Upper lobe of right lung (tissue), 1 donor: ENCODE measurements around the gene ARL17B. TPM values are rescaled to one million over a fixed set of nuclear protein-coding genes. Genes with fewer than 3 reads are reported as not detected.
"Not testable (repeated sequence)": the region's sequence is repeated elsewhere in the genome, so short reads cannot be mapped to it uniquely, and the experiment has no call there.

Experiments used
- ATAC-seq: fragments of 200-7000 bp; cut with Tn5 transposase; one replicate; pipeline ENCODE4 v1.9.1; 2020; ENCODE audit warnings: mild to moderate bottlenecking, moderate library complexity
- DNase-seq: peaks from one replicate; pipeline ENCODE4 v3.0.0-alpha.2; 2020
- H3K27ac ChIP-seq: fragments of 200-600 bp; one replicate; pipeline ENCODE4 v1.8.0; 2022
- H3K27me3 ChIP-seq: fragments of 200-600 bp; one replicate; pipeline ENCODE4 v1.8.0; 2022; ENCODE audit warnings: mild to moderate bottlenecking
- H3K36me3 ChIP-seq: fragments of 200-600 bp; one replicate; pipeline ENCODE4 v1.8.0; 2022
- H3K4me1 ChIP-seq: fragments of 200-600 bp; one replicate; pipeline ENCODE4 v1.8.0; 2022
- H3K4me3 ChIP-seq: fragments of 200-600 bp; one replicate; pipeline ENCODE4 v1.8.0; 2022; ENCODE audit warnings: mild to moderate bottlenecking
- H3K9me3 ChIP-seq: fragments of 200-600 bp; one replicate; pipeline ENCODE4 v1.8.0; 2022
- intact Hi-C: fragments of 100-400 bp; cut with DNase I; formaldehyde crosslinking; loops from one replicate; pipeline ENCODE4 v1.11.0; 2022
- long read RNA-seq: library from polyadenylated mRNA; unstranded; transcript quantifications from one replicate; pipeline ENCODE4 v2.0.0, GENCODE V29; 2021
- total RNA-seq: library from RNA; stranded (reverse); fragmentation: NEBNext Ultra II Directional; extraction: Animal tissue kit (Norgen Biotek cat#: 25700); gene quantifications from one replicate; pipeline ENCODE4 v1.2.1, GENCODE V29; 2021
- donor health status: DM: no; HTN: yes; CAD: no; lungs with severe emphysema.

The ARL17B gene
- total RNA-seq: 31.0 TPM
- long read RNA-seq, transcript ARL17B-202 (4 exons, 743 nt): major isoform, 5 of 27 reads
- long read RNA-seq, partial matches to known transcripts: 1 of 27 reads
- long read RNA-seq, other reads (novel, unspliced or antisense): 19 of 27 reads

DNA sequence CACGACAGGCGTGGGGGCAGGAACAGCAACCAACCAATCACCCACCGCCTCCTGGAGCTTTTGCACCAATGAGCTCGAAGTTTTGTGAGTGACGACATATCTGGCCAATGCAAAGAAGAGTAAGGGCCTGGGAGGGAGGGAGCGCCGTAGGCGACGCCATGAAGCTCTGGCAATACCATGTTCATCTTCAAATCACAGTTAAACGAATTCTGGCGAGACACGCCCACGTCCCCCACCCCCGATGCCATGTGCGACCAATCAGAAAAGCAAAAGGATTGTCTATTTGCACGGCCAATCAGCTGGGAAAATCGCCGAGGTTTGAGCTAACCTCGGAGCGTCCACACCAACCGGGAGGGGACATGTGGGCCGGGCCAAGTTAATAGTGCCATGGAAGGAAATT, at the start of gene ARL17B:
Gene ARL17B (minus strand): TSS at position 12 of the 400 bp plus-strand sequence. CDS start 3,369 bp downstream, outside the sequence.
- H3K27ac ChIP-seq: not testable (repeated sequence)

DNA sequence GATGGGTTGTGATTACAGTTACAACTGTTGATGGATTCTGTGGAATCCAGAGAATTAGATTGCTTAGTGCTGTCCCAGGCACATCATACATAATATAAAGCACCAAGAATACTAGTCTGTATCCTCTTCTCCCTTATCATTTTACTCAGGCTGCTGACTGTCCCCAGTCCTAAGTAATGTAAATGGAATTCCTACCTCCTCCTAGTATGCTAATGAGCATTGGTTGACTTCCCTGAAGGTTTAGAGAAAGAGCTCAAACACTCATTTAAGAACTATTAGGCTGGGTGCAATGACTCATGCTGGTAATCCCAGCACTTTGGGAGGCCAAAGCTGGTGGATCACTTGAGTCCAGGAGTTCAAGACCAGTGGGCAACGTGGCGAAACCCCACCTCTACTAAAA, 48.3 kb upstream of the ARL17B start:
- H3K27me3 ChIP-seq, DNase-seq, H3K36me3 ChIP-seq, ATAC-seq, intact Hi-C loops, H3K4me1 ChIP-seq, H3K27ac ChIP-seq, H3K4me3 ChIP-seq, H3K9me3 ChIP-seq: not testable (repeated sequence)

More for the DNA sequence above, at the start of gene ARL17B:
- peak; percentile 93 for DNase-seq
- ATAC-seq: peak; percentile 98
- intact Hi-C loops, H3K27me3 ChIP-seq, H3K36me3 ChIP-seq, H3K9me3 ChIP-seq, H3K4me1 ChIP-seq: not testable (repeated sequence)
- H3K4me3 ChIP-seq: peak within 1 kb of the TSS; percentile 40

DNA sequence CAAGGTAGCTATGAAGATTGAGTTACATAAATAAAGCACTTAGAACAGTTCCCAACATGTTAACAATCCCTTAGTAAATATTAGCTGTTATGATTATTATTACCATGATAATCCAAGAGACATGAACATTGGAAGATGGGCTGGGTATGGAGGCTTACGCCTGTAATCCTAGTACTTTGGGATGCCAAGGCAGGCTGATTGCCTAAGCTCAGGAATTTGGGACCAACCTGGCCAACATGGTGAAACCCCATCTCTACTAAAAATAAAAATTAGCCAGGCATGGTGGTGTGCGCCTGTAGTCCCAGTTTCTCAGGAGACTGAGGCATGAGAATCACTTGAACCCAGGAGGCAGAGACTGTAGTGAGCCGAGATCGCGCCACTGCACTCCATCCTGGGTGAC, 45.6 kb upstream of the ARL17B start:
- H3K36me3 ChIP-seq, H3K27ac ChIP-seq, H3K27me3 ChIP-seq, H3K4me3 ChIP-seq, H3K9me3 ChIP-seq, DNase-seq, ATAC-seq, H3K4me1 ChIP-seq, intact Hi-C loops: not testable (repeated sequence)

DNA sequence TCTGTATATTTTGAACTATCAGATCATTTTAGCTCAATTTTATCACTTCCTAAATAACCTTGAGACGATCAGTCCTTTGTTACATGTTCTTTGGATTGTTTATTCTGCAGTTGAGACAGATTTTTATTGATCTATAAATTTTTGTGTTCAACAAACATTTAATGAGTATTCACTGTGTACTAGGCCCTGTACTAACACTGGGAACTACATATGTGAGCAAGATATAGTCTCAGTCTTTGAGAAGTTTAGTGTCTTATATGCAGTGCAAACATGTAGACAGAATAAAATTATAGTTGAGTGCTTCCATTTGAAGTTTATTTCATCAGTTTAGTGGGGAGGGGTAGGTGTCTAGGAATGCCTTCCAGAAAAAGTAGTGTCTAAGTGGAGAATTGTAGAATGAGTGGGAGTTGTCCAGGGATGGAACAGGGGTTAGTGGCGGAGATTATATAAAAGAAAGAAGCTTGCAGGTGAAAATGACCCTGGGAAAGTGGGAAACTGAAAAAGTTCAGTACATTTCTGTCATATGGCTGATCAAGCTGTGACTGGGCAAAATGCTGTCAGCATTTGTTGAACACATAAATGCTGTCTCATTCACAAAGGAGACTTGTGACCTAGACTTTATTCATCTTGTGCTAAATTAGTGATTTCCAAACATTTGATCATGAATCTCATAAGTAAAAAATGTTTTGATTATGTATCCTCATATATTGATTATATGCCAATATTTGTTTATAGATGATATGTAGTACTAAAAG, 39.6 kb upstream of the ARL17B start:
- H3K9me3 ChIP-seq, DNase-seq, H3K27ac ChIP-seq, H3K4me3 ChIP-seq, H3K27me3 ChIP-seq, ATAC-seq, H3K4me1 ChIP-seq, H3K36me3 ChIP-seq, intact Hi-C loops: not testable (repeated sequence)

DNA sequence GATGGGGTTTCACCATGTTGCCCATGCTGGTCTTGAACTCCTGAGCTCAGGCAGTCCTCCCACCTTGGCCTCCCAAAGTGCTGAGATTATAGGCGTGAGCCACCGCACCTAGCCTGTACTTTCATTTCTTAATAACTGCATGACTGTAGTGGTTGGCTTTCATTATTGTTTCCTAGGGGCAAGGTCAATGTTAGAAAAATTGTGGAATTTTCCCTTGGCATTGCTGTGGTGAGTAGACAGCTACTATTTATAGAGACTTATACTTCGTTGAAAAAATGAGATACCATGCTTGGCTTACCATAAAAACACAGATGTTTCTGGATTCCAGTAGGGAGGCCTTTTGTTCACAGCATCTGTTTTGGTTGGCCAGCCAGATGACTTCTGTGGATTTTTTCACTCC, 39.0 kb upstream of the ARL17B start:
- H3K27ac ChIP-seq, H3K4me3 ChIP-seq, H3K36me3 ChIP-seq, intact Hi-C loops, ATAC-seq, H3K27me3 ChIP-seq, H3K4me1 ChIP-seq, H3K9me3 ChIP-seq, DNase-seq: not testable (repeated sequence)

DNA sequence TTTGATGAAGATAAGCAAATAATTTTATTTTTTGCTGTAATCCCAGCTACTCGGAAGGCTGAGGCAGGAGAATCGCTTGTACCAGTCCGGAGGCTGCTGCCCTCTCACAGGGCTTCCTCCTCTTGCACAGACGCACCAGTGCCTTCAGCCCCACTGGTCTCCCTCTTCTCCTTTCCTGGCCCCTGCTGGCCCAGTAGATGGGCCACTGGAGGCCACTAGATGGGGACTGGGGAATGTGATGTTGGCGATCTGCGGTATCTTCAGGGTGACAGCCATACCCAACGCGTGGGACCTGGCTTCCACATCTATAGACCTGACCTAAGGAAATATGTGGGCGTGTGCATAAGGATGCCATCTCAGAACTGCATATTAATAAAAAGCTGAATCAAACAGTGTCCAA, 38.4 kb upstream of the ARL17B start:
- ATAC-seq: peak; percentile 69
- H3K27me3 ChIP-seq, intact Hi-C loops, H3K9me3 ChIP-seq, H3K27ac ChIP-seq, H3K4me1 ChIP-seq, H3K36me3 ChIP-seq, H3K4me3 ChIP-seq: not testable (repeated sequence)
- DNase-seq: peak; percentile 52

DNA sequence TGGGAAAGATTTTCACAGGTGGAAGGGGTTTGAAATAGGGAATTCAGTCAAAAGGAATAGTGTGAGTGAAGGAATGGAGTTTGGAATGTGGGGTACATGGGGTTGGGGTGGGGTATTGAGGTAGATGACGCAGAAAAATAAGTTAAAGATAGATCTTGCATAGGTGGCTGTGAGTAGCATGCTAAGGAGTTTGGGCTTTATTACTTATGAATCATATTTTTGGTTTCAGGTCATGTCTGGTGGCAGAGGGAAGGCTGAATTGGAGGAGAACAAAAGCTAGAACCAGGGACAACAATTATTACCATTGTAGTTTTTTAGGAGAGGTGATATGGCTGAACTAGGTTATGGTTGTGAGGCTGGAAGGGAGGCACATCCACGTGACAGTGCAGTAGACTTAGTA, 34.7 kb upstream of the ARL17B start:
- H3K36me3 ChIP-seq, H3K9me3 ChIP-seq, H3K4me1 ChIP-seq, H3K27me3 ChIP-seq, H3K27ac ChIP-seq, DNase-seq, intact Hi-C loops, H3K4me3 ChIP-seq, ATAC-seq: not testable (repeated sequence)

DNA sequence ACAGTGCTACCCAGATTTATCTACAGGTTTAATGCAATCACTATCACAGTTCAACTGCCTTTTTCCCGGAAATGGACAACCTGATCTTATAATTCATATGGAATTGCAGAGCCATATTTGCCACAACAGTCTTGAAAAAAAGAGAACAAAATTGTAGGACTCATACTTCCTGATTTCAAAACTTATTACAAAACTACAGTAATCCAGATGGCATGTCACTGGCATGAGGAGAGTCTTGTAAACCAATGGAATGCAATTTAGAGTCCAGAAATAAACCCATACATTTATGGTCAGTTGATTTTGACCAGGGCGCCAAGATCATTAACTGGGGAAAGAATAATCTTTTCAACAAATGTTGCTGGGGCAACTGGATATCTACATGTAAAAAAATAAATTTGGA, 32.1 kb upstream of the ARL17B start:
- peak; percentile 64 for ATAC-seq
- H3K4me3 ChIP-seq, H3K36me3 ChIP-seq, intact Hi-C loops, H3K27ac ChIP-seq, H3K4me1 ChIP-seq, DNase-seq, H3K27me3 ChIP-seq, H3K9me3 ChIP-seq: not testable (repeated sequence)

DNA sequence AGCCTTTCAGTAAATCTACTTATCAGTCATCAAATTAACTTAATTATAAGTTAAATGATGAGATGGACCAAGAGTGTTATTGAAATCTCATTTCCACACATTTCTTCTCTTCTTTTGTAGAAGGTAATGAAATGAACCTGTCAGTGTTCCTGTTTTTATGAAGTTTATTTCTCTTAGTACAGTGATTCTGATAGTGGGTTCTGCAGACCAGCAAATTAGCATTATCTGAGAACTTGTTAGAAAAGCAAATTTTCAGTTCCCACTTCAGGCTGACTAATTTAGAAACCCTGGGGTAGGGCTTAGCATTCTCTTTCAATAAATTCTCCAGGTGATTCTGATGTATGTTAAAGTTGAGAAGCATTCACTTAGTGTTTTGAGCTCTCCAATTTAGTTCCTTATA, 23.9 kb upstream of the ARL17B start:
- H3K9me3 ChIP-seq, intact Hi-C loops, H3K27me3 ChIP-seq, H3K27ac ChIP-seq, H3K4me1 ChIP-seq, H3K4me3 ChIP-seq, DNase-seq, ATAC-seq, H3K36me3 ChIP-seq: not testable (repeated sequence)

DNA sequence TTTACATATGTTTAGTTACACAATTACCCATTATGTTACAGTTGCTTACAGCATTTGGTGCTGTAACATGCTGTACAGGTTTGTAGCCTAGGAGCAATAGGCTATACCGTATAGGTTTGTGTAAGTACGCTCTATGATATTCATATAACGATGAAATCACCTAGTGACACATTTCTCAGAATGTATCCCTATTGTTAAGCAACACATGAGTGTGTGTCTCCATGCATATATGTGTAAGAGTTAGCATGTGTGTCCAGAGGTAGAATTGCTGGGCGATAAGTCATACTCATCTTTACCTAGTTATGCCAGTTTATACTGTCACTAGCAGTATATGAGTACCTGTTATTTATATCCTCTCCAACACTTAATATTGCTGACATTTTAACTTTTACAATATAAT, 21.6 kb upstream of the ARL17B start:
- not testable (repeated sequence) for ATAC-seq

DNA sequence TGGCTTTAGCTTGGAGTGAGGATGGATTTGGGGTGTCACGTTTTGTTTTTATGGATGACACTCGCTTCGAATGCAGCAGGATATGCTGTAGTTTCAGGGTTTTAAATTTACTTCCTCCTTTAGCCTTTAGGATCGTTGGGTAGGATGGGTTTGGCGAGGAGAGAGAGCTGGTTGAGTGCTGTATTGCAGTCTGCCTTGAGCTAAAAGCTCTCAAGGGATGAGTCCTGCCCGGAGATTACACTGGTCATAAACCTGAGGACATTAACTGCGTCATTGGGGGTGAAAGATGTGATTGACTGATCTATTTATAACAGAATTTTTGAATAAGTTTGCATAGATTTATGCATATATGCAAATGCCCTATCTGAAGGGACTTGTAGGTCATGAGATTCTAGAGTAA, 11.9 kb upstream of the ARL17B start:
- H3K9me3 ChIP-seq, H3K4me1 ChIP-seq, H3K27me3 ChIP-seq, intact Hi-C loops, H3K36me3 ChIP-seq, H3K27ac ChIP-seq, DNase-seq, H3K4me3 ChIP-seq: not testable (repeated sequence)
- peak; percentile 68 for ATAC-seq

More for the DNA sequence above, 21.6 kb upstream of the ARL17B start:
- H3K9me3 ChIP-seq, H3K27me3 ChIP-seq, intact Hi-C loops, H3K4me3 ChIP-seq, H3K4me1 ChIP-seq, H3K27ac ChIP-seq, DNase-seq, H3K36me3 ChIP-seq: not testable (repeated sequence)

DNA sequence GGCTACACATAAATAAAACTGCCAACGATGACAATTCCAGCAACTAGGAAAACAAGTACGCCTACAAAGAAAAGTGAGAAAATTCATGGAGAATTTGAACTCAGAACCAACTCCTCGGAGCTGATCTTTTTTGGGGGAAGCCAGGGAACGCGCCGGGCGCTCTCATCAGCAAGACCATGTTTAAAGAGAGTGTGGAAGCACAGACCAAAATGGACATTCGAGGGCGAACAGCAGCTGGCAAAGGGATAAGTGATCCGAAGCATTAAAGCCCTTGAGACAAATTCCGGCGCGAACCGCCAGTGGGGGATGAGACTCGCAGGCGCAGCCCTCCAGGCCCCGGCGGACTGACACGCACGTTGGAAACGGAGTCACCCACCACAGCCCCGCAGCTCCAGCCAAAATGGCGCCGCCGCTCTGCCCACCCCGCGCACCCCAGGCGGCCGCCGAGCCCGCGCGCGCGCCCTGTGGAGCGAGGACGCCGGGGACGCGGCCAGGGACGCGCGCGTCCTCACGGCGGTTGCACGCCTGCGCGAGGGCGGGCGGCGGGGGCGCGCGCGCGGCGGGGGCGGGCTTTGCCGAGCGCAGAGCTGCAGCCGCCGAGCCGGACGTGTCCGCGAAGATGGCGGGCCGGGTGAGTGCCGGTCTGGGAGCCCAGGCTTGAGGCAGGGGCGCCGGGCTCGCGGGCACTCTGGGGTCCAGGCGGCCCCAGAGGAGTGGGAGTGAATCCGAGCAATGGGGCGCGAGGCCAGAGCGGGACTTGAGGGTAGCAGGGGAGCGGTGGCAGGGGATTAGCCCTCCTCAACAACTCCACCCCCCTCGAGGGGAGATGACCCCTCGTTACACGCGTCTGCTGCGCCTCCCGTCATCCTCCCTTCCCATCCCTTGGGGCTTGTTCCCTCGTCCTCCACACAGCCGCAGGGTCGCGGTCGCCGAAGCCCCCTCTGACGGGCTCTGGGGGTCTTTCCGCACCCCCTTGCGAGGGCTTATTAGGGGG, 11.0 kb upstream of the ARL17B start:
- H3K9me3 ChIP-seq, H3K27me3 ChIP-seq, intact Hi-C loops, H3K27ac ChIP-seq, DNase-seq, H3K4me1 ChIP-seq, H3K36me3 ChIP-seq, H3K4me3 ChIP-seq: not testable (repeated sequence)
- peak; percentile 99 for ATAC-seq

DNA sequence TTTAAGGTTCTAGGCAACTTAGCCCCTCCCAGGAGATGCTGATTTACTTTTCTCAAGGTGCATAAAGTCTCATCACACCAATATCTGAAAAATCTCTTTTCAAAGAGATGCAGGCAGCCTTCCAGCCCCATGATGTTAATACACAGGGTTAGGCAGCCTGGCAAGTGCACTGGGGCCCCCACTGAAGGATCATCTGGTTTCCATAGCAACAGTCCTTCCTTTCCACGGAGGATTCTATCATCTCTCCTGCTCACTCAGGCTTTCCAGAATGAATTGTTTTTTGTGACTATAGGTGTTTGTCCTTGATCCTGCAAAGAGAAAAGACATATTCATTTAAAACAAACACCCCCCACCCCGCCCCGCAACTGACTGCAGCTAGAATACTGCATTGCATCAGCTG, 6.0 kb upstream of the ARL17B start:
- H3K27ac ChIP-seq, H3K4me3 ChIP-seq, DNase-seq, H3K4me1 ChIP-seq, intact Hi-C loops, H3K27me3 ChIP-seq, H3K36me3 ChIP-seq, ATAC-seq, H3K9me3 ChIP-seq: not testable (repeated sequence)

DNA sequence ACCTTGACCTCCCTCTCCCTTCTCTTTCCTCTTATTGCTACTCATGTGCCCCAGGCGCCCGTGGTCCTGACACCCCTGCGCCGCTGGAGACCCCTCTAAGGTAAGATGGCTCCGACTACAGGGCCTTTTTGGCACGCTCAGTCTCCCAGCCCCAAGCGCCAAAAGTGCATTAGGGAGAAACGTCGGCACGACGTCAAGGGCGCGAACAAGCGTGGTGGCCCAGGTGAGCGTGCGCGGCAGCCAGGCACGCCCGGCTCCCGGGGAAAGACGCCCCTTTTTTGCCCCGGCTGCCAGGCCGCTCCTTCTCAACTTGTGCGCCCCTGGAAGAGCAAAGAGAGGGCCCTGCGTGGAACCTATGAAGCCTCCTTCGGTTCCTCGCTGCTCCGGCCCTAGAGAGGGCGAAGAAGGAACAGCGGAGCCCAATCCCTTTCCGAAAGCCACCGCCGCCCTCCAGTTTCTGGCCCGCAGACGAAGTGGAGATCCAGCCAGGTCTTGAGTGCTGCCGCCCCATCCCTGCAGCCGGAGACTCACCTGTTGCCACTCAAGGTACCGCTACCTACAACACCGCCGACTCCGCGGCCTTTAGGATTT, 326 bp downstream of the ARL17B start:
- peak; percentile 58 for ATAC-seq
- H3K4me1 ChIP-seq, H3K36me3 ChIP-seq, H3K27me3 ChIP-seq, intact Hi-C loops, H3K9me3 ChIP-seq, DNase-seq, H3K27ac ChIP-seq: not testable (repeated sequence)
- H3K4me3 ChIP-seq: peak overlapping the region; percentile 40
